Measurements from ENCODE around the gene USP4. TPM values are rescaled to one million over a fixed set of nuclear protein-coding genes. Genes with fewer than 3 reads are reported as not detected.

USP4 gene
- total RNA-seq, 1 experiment from 2014 or later, result 31.7 TPM

- ATAC-seq (no peak), DNase-seq (ENCODE audit: low read depth, low spot score) (no peak)
- H3K27me3 ChIP-seq (ENCODE audit: insufficient read depth, low read length), result no peaks in the 10 kb centered on the region
- ChIA-PET CTCF (no interaction called here), POLR2A (no interaction called here), RAD21 (ENCODE audit: low non-redundant PET in 1 of 2, low total read pairs in 2 of 2, uncharacterized antibody in 2 of 2, unreplicated experiment in 2 of 2) (no interaction called here)
- no peak overlapping the region for H3K9ac ChIP-seq (ENCODE audit: low read length)
- peaks cover 17 to 20% of the 10 kb centered on the region in 2 experiments; a peak in 3 of 4 replicates for H3K36me3 ChIP-seq (ENCODE audit: control insufficient read depth in 1 of 2, insufficient read depth in 2 of 2, low read length in 2 of 2)
- TF ChIP-seq POLR2A (IDR thresholded peaks at IDR 0.05; ENCODE audit: borderline replicate concordance, extremely low read depth, insufficient read depth, insufficient read length) (no peak), JUND (IDR thresholded peaks at IDR 0.05) (no peak), EGR1 (IDR thresholded peaks at IDR 0.05; ENCODE audit: low read depth) (no peak), EZH2phosphoT487 (IDR thresholded peaks at IDR 0.05; ENCODE audit: borderline replicate concordance) (no peak), MAX (IDR thresholded peaks at IDR 0.05) (no peak), CBX3 (IDR thresholded peaks at IDR 0.05; ENCODE audit: low read depth) (no peak), POLR2AphosphoS5 (IDR thresholded peaks at IDR 0.05; ENCODE audit: low read depth, low read length) (no peak), SRF (IDR thresholded peaks at IDR 0.05; ENCODE audit: low read depth) (no peak), SP1 (IDR thresholded peaks at IDR 0.05; ENCODE audit: low read depth) (no peak), ATF3 (IDR thresholded peaks at IDR 0.05) (no peak), ZNF274 (IDR thresholded peaks at IDR 0.05; ENCODE audit: low read depth, low read length) (no peak), FOSL1 (IDR thresholded peaks at IDR 0.05; ENCODE audit: low read depth) (no peak), CTCF (IDR thresholded peaks at IDR 0.05 in 2 of 3, conservative IDR thresholded peaks at IDR 0.05 in 1 of 3; ENCODE audit: borderline replicate concordance in 1 of 3, insufficient read depth in 1 of 3, low read depth in 2 of 3, low read length in 2 of 3) (no peak), ELF1 (IDR thresholded peaks at IDR 0.05; ENCODE audit: borderline replicate concordance, low read depth) (no peak), SIN3A (IDR thresholded peaks at IDR 0.05; ENCODE audit: low read depth) (no peak), YY1 (IDR thresholded peaks at IDR 0.05; ENCODE audit: extremely low read depth, insufficient replicate concordance, low read depth, low read length) (no peak)
- no TSS peak for BruUV-seq (replicated peaks)
- no peak overlapping the region for H3K27ac ChIP-seq (ENCODE audit: low read depth, low read length)
- no peaks in the 10 kb centered on the region for H3K79me2 ChIP-seq (ENCODE audit: insufficient read depth, low read length)
- H3K9me3 ChIP-seq (ENCODE audit: control insufficient read depth in 1 of 2, insufficient read depth in 1 of 2, low read depth in 1 of 2, low read length in 2 of 2), result no peaks in the 10 kb centered on the region
- no peak overlapping the region for H2AFZ ChIP-seq (ENCODE audit: low read depth, low read length, poor library complexity, severe bottlenecking)
- no peaks in the 10 kb centered on the region for H3K9me2 ChIP-seq (ENCODE audit: insufficient read depth)
- no peaks in the 10 kb centered on the region for H4K20me1 ChIP-seq (ENCODE audit: insufficient read depth)
- intact Hi-C loops (cut with micrococcal nuclease), result no loop called here
- H3K4me2 ChIP-seq (ENCODE audit: low read length), result no peak overlapping the region
- no peak overlapping the region for H3K4me3 ChIP-seq (replicated peaks in 1 of 2; ENCODE audit: low read depth in 1 of 2, low read length in 2 of 2)
- H3K4me1 ChIP-seq (ENCODE audit: control insufficient read depth in 1 of 2, insufficient read depth in 2 of 2, low read length in 2 of 2), result no peaks in the 10 kb centered on the region
Measured at GRCh38 chr3:49313896-49314688, 25.8 kb downstream of the USP4 start.
